Mammary epithelial cell (primary cell): ENCODE measurements around the gene ARID3A.

Source experiments
- EZH2 ChIP-seq: IDR thresholded peaks from 2 replicates; pipeline ENCODE4 v1.6.1; 2012; ENCODE audit warnings: low read length, inconsistent platforms, borderline replicate concordance
- TF ChIP-seq, protein P1 (sequence below), 2 donors: IDR thresholded peaks in 1 of 2; conservative IDR thresholded peaks in 1 of 2; 2 replicates each; pipeline ENCODE4 v1.5.1; 2011 to 2012; ENCODE audit warnings: inconsistent platforms in 2 of 2, low read length in 2 of 2, mild to moderate bottlenecking in 2 of 2, control low read depth in 1 of 2, low read depth in 1 of 2; ENCODE audit not compliant: insufficient read depth in 1 of 2; ENCODE audit errors: extremely low read depth in 1 of 2

DNA sequence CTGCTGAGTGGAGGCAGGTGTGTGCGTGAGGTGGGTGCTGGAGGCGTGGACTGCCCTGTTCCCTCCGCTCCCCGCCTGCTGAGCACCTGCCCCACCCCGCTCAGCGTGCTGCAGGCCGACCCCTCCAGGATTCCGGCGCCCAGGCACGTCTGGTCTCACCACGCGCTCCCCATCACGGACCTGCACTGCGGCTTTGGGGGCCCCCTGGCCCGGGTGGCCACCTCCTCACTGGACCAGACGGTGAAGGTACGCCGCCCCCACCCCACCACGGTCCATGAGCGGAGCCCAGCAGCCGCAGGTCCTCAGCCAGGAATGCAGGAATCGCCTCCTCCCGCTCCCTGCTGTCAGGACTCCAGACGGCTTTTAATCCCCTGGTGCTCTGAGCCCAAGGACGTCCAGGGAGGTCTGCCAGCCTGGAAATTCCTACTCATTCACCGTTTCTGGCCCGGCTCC, 64.3 kb downstream of the ARID3A start:
- TF ChIP-seq, protein P1, sequence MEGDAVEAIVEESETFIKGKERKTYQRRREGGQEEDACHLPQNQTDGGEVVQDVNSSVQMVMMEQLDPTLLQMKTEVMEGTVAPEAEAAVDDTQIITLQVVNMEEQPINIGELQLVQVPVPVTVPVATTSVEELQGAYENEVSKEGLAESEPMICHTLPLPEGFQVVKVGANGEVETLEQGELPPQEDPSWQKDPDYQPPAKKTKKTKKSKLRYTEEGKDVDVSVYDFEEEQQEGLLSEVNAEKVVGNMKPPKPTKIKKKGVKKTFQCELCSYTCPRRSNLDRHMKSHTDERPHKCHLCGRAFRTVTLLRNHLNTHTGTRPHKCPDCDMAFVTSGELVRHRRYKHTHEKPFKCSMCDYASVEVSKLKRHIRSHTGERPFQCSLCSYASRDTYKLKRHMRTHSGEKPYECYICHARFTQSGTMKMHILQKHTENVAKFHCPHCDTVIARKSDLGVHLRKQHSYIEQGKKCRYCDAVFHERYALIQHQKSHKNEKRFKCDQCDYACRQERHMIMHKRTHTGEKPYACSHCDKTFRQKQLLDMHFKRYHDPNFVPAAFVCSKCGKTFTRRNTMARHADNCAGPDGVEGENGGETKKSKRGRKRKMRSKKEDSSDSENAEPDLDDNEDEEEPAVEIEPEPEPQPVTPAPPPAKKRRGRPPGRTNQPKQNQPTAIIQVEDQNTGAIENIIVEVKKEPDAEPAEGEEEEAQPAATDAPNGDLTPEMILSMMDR (conservative IDR thresholded peaks at IDR 0.05 in 1 of 2, IDR thresholded peaks at IDR 0.05 in 1 of 2; ENCODE audit: extremely low read depth in 1 of 2, insufficient read depth in 1 of 2, low read depth in 1 of 2, low read length in 2 of 2), result no peak
- no peak for TF ChIP-seq EZH2
